ENCODE data around the gene MFNG.

GRCh38 chr22:37459206-37459605, 27.0 kb downstream of the MFNG start:
- TF ChIP-seq CTCF (IDR thresholded peaks at IDR 0.05) (no peak), POLR2AphosphoS5 (IDR thresholded peaks at IDR 0.05) (no peak), POLR2A (IDR thresholded peaks at IDR 0.05) (no peak)
